GM19240 (cell line): ENCODE results near the gene ADAM12.
A peak's percentile ranks its signal among the peaks of the same experiment; 100 is the strongest.

ENCODE experiments used
- DNase-seq: peaks from one replicate; pipeline ENCODE4 v3.0.0; 2011; ENCODE audit warnings: low spot score; ENCODE audit not compliant: insufficient read length

The ADAM12 gene

GRCh38 chr10:126017961-126018560 is 370.2 kb downstream of the ADAM12 start:
- DNase-seq, result no peak

- no peak for DNase-seq
Measured at GRCh38 chr10:126016882-126017281, 371.4 kb downstream of the ADAM12 start.

GRCh38 chr10:126016156-126016805 is 372.0 kb downstream of the ADAM12 start:
- DNase-seq, result no peak

GRCh38 chr10:126015413-126015812 is 372.9 kb downstream of the ADAM12 start:
- DNase-seq, result no peak

GRCh38 chr10:126014309-126014708 is 374.0 kb downstream of the ADAM12 start:
- DNase-seq, result no peak

- peak; percentile 10 for DNase-seq
Measured at GRCh38 chr10:126013489-126014281, 374.6 kb downstream of the ADAM12 start.

- DNase-seq, result no peak
Measured at GRCh38 chr10:126012485-126012884, 375.8 kb downstream of the ADAM12 start.

GRCh38 chr10:126011995-126012394 is 376.3 kb downstream of the ADAM12 start:
- no peak for DNase-seq

GRCh38 chr10:126009650-126010049 is 378.6 kb downstream of the ADAM12 start:
- DNase-seq, result no peak

- no peak for DNase-seq
Measured at GRCh38 chr10:126006906-126007305, 381.4 kb downstream of the ADAM12 start.

- DNase-seq, result no peak
Measured at GRCh38 chr10:126006264-126006663, 382.0 kb downstream of the ADAM12 start.

- DNase-seq, result no peak
Measured at GRCh38 chr10:126004752-126005151, 383.5 kb downstream of the ADAM12 start.

GRCh38 chr10:126001576-126001975 is 386.7 kb downstream of the ADAM12 start:
- no peak for DNase-seq

GRCh38 chr10:125999694-126000093 is 388.6 kb downstream of the ADAM12 start:
- DNase-seq, result no peak

GRCh38 chr10:125997586-125997985 is 390.7 kb downstream of the ADAM12 start:
- no peak for DNase-seq

GRCh38 chr10:125995726-125996304 is 392.5 kb downstream of the ADAM12 start:
- no peak for DNase-seq

- DNase-seq, result no peak
Measured at GRCh38 chr10:125994601-125995000, 393.7 kb downstream of the ADAM12 start.

GRCh38 chr10:125992254-125992653 is 396.0 kb downstream of the ADAM12 start:
- DNase-seq, result no peak

GRCh38 chr10:125991392-125991791 is 396.9 kb downstream of the ADAM12 start:
- no peak for DNase-seq

GRCh38 chr10:125990974-125991373 is 397.3 kb downstream of the ADAM12 start:
- DNase-seq, result no peak

- DNase-seq, result no peak
Measured at GRCh38 chr10:125989791-125990190, 398.5 kb downstream of the ADAM12 start.
